ENCODE measurements around the gene ZFC3H1. TPM values are rescaled to one million over a fixed set of nuclear protein-coding genes. Genes with fewer than 3 reads are reported as not detected.
"Not testable (repeated sequence)": the region's sequence is repeated elsewhere in the genome, so short reads cannot be mapped to it uniquely, and the experiment has no call there.

The ZFC3H1 gene
- total RNA-seq, 3 donors from 2014 or later (not counting 1 experiment from before 2014, with no cell fraction given): 158 to 164 (median 164) TPM

- WGBS (ENCODE audit: insufficient coverage): no CpG with 5 or more reads among the region's 2 CpGs
- ATAC-seq (no peak), DNase-seq (no peak)
- intact Hi-C loops (cut with micrococcal nuclease): no loop called here
- H3K9me3 ChIP-seq (ENCODE audit: control insufficient read depth, insufficient read depth, low read length): no peaks in the 10 kb centered on the region
- H3K27me3 ChIP-seq (ENCODE audit: control insufficient read depth, insufficient read depth, low read length): no peaks in the 10 kb centered on the region
- peaks cover 19% of the 10 kb centered on the region for H3K36me3 ChIP-seq (ENCODE audit: control insufficient read depth, insufficient read depth, low read length)
- H3K4me3 ChIP-seq (ENCODE audit: low read length): no peak overlapping the region
- Mint-ChIP-seq H3K4me1 (no peaks in the 10 kb centered on the region), H3K36me3 (peaks cover 5% of the 10 kb centered on the region), H3K27ac (no peak overlapping the region), H3K9me3 (no peaks in the 10 kb centered on the region), H3K4me3 (no peak overlapping the region), H3K27me3 (ENCODE audit: low read depth in 2 of 2) (no peaks in the 10 kb centered on the region)
- no peak overlapping the region for H3K27ac ChIP-seq (ENCODE audit: low read length)
- H3K4me1 ChIP-seq (ENCODE audit: control insufficient read depth, insufficient read depth, low read length): no peaks in the 10 kb centered on the region
- TF ChIP-seq, protein P1, sequence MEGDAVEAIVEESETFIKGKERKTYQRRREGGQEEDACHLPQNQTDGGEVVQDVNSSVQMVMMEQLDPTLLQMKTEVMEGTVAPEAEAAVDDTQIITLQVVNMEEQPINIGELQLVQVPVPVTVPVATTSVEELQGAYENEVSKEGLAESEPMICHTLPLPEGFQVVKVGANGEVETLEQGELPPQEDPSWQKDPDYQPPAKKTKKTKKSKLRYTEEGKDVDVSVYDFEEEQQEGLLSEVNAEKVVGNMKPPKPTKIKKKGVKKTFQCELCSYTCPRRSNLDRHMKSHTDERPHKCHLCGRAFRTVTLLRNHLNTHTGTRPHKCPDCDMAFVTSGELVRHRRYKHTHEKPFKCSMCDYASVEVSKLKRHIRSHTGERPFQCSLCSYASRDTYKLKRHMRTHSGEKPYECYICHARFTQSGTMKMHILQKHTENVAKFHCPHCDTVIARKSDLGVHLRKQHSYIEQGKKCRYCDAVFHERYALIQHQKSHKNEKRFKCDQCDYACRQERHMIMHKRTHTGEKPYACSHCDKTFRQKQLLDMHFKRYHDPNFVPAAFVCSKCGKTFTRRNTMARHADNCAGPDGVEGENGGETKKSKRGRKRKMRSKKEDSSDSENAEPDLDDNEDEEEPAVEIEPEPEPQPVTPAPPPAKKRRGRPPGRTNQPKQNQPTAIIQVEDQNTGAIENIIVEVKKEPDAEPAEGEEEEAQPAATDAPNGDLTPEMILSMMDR (IDR thresholded peaks at IDR 0.05): no peak
Observed at GRCh38 chr12:71704920-71705319, 41.3 kb upstream of the ZFC3H1 start.

DNA sequence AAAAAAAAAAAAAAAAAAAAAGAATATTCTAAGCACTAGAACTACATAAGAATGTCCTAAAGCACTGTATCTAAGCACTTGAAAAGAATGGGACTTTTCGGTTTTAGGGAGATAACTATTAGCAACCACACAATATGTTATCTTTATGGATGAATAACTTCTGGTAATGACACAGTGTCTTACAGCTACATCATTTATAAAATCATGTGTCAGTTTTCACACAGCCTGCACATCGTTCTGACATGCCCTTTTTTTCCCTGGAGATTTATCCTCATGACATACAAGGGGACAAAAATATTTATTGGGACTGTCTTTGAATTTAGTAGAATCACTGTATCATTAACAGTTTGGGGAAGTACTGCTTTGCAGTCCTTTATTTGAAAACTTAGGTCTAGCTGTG, 39.6 kb upstream of the ZFC3H1 start:
- H3K27me3 Mint-ChIP-seq (ENCODE audit: low read depth in 2 of 2): no peaks in the 10 kb centered on the region

DNA sequence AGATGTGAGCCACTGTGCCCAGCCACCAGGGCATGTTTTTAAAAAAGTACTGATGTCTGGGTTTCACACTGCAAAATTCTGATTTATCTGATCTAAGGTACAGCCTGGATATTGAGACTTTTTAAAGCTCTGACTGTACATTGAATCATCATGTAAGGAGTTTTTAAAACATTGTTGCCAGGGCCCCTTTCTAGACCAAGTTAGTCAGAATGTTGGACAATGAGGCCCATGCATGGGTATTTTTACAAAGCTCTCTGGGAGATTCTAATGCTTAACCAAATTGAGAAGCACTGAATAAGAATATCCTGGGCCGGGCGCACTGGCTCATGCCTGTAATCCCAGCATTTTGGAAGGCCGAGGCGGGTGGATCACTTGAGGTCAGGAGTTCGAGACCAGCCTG, 38.9 kb upstream of the ZFC3H1 start:
- no peaks in the 10 kb centered on the region for H3K9me3 ChIP-seq (ENCODE audit: control insufficient read depth, insufficient read depth, low read length)
- intact Hi-C loops (cut with micrococcal nuclease): no loop called here
- H3K4me1 ChIP-seq (ENCODE audit: control insufficient read depth, insufficient read depth, low read length): no peaks in the 10 kb centered on the region
- H3K27ac ChIP-seq (ENCODE audit: low read length): no peak overlapping the region
- WGBS (ENCODE audit: insufficient coverage): 98% methylated on average over 5 of the region's 5 CpGs
- TF ChIP-seq, protein P1 (IDR thresholded peaks at IDR 0.05): no peak
- no peaks in the 10 kb centered on the region for H3K27me3 ChIP-seq (ENCODE audit: control insufficient read depth, insufficient read depth, low read length)
- H3K4me1 Mint-ChIP-seq: no peaks in the 10 kb centered on the region
- peaks cover 41% of the 10 kb centered on the region for H3K36me3 ChIP-seq (ENCODE audit: control insufficient read depth, insufficient read depth, low read length)
- ATAC-seq (no peak), DNase-seq (no peak)
- H3K36me3 Mint-ChIP-seq: peaks cover 16% of the 10 kb centered on the region
- H3K27me3 Mint-ChIP-seq (ENCODE audit: low read depth in 2 of 2): no peaks in the 10 kb centered on the region
- no peak overlapping the region for H3K4me3 Mint-ChIP-seq
- no peak overlapping the region for H3K4me3 ChIP-seq (ENCODE audit: low read length)
- no peak overlapping the region for H3K27ac Mint-ChIP-seq
- H3K9me3 Mint-ChIP-seq: no peaks in the 10 kb centered on the region

More for the DNA sequence above, 39.6 kb upstream of the ZFC3H1 start:
- Histone ChIP-seq H3K36me3 (ENCODE audit: control insufficient read depth, insufficient read depth, low read length) (peaks cover 35% of the 10 kb centered on the region), H3K27me3 (ENCODE audit: control insufficient read depth, insufficient read depth, low read length) (no peaks in the 10 kb centered on the region), H3K9me3 (ENCODE audit: control insufficient read depth, insufficient read depth, low read length) (no peaks in the 10 kb centered on the region), H3K4me3 (ENCODE audit: low read length) (no peak overlapping the region), H3K27ac (ENCODE audit: low read length) (no peak overlapping the region), H3K4me1 (ENCODE audit: control insufficient read depth, insufficient read depth, low read length) (no peaks in the 10 kb centered on the region)
- H3K4me3 Mint-ChIP-seq: no peak overlapping the region
- ATAC-seq (no peak), DNase-seq (no peak)
- H3K9me3 Mint-ChIP-seq: no peaks in the 10 kb centered on the region
- H3K27ac Mint-ChIP-seq: no peak overlapping the region
- no peaks in the 10 kb centered on the region for H3K4me1 Mint-ChIP-seq
- WGBS (ENCODE audit: insufficient coverage): no CpG with 5 or more reads among the region's 2 CpGs
- TF ChIP-seq, protein P1 (IDR thresholded peaks at IDR 0.05): no peak
- peaks cover 10% of the 10 kb centered on the region for H3K36me3 Mint-ChIP-seq
- intact Hi-C loops (cut with micrococcal nuclease): no loop called here

GRCh38 chr12:71702181-71702580, 38.5 kb upstream of the ZFC3H1 start:
- H3K4me1 ChIP-seq (ENCODE audit: control insufficient read depth, insufficient read depth, low read length); ATAC-seq; H3K27me3 Mint-ChIP-seq (ENCODE audit: low read depth in 2 of 2); H3K27ac Mint-ChIP-seq; DNase-seq; intact Hi-C loops (cut with micrococcal nuclease); H3K4me3 Mint-ChIP-seq; H3K9me3 Mint-ChIP-seq; H3K27me3 ChIP-seq (ENCODE audit: control insufficient read depth, insufficient read depth, low read length); H3K9me3 ChIP-seq (ENCODE audit: control insufficient read depth, insufficient read depth, low read length); H3K27ac ChIP-seq (ENCODE audit: low read length); H3K4me3 ChIP-seq (ENCODE audit: low read length); H3K4me1 Mint-ChIP-seq: not testable (repeated sequence)
- 95% methylated on average over 8 of the region's 8 CpGs for WGBS (ENCODE audit: insufficient coverage)
- H3K36me3 ChIP-seq (ENCODE audit: control insufficient read depth, insufficient read depth, low read length): peaks cover 45% of the 10 kb centered on the region
- H3K36me3 Mint-ChIP-seq: peaks cover 16% of the 10 kb centered on the region
